Measurements from ENCODE around the gene LRRC8C. TPM values are rescaled to one million over a fixed set of nuclear protein-coding genes. Genes with fewer than 3 reads are reported as not detected.

LRRC8C gene
- total and polyA plus RNA-seq, 7 donors = 0.69 to 7.8 (median 3.8) TPM

DNA sequence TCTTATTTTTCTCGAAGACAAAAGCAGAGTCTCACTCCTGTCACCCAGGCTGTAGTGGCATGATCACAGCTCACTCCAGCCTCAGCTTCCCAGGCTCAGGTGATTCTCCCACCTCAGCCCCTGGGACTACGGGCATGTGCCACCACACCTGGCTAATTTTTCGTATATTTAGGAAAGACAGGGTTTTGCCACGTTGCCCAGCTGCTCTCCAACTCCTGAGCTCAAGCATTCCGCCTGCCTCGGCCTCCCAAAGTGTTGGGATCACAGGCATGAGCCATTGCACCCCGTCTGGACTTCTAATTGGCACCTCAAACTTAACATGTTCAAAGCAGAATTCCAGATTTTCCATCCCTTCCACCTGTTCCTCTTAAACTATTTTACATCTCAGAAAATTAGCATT is 19.0 kb upstream of the LRRC8C start:
- H3K27me3 ChIP-seq = no peaks in the 10 kb centered on the region
- H3K4me3 ChIP-seq = no peak overlapping the region
- no peaks in the 10 kb centered on the region for H3K4me1 ChIP-seq
- intact Hi-C loops (cut with DNase I) = no loop called here
- H3K36me3 ChIP-seq = no peaks in the 10 kb centered on the region
- H3K9me3 ChIP-seq = no peaks in the 10 kb centered on the region
- 84 to 92% methylated on average over 7 of the region's 7 CpGs for WGBS, 2 donors
- H3K27ac ChIP-seq = no peak overlapping the region
- DNase-seq = no peak
- no peak for TF ChIP-seq POLR2A (IDR thresholded peaks at IDR 0.05)
- no peak for TF ChIP-seq POLR2AphosphoS5 (IDR thresholded peaks at IDR 0.05)
- no peak for TF ChIP-seq EP300 (IDR thresholded peaks at IDR 0.05)
- no peak for TF ChIP-seq CTCF (IDR thresholded peaks at IDR 0.05)

DNA sequence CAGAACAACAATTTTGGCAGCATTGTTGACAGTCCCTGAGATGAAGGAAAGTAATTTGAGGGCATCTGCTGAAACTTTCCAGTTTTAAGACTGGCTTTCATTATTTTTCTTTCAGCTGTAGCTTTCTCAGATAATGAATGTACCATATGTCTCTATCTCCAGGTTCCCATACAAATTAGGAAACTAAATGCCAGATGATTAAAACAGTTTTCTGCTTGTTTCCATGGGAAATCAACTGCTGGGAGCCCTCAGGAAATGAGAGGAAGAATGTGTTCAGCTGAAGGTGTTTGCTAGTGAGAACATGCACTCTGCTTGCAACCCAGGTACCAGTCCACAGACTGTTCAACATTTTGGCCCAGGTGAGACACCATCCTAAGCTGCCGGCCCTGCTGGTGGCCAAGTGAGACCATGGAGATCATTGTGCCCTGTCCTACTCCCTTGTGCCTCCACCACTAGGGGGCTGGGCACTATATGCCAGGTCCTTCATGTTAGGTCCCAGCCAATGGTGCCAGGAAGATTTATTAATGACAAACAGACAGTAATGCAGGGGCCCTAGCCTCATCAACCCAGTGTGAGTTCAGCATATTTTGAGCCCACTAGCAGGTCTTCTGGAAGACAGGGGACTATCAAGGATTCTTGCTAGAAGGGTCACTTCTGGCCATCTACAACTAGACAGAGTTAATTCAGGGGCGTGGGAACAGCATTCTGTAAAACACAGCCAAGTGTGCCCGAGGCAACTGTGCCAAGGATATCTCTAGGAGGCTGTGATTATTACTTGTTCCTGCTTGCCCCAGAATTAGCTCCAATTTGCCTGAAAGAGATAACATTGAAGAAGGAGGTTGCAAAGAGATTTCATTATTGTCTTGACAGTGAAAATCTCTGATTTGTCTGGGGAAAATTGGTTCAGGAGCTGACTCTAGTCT is 17.0 kb upstream of the LRRC8C start:
- WGBS, 2 donors = 88 to 94% methylated on average over 3 of the region's 3 CpGs
- Histone ChIP-seq H3K36me3 (no peaks in the 10 kb centered on the region), H3K9me3 (no peaks in the 10 kb centered on the region), H3K4me1 (no peaks in the 10 kb centered on the region), H3K27me3 (no peaks in the 10 kb centered on the region), H3K4me3 (no peak overlapping the region), H3K27ac (no peak overlapping the region)
- TF ChIP-seq EP300 (IDR thresholded peaks at IDR 0.05) (no peak), CTCF (IDR thresholded peaks at IDR 0.05) (no peak), POLR2A (IDR thresholded peaks at IDR 0.05) (no peak), POLR2AphosphoS5 (IDR thresholded peaks at IDR 0.05) (no peak)
- intact Hi-C loops (cut with DNase I) = no loop called here
- no peak for DNase-seq

GRCh38 chr1:89616844-89617627 is 15.9 kb upstream of the LRRC8C start:
- intact Hi-C loops (cut with DNase I) = no loop called here
- TF ChIP-seq EP300 (IDR thresholded peaks at IDR 0.05) (no peak), POLR2AphosphoS5 (IDR thresholded peaks at IDR 0.05) (no peak), CTCF (IDR thresholded peaks at IDR 0.05) (no peak), POLR2A (IDR thresholded peaks at IDR 0.05) (no peak)
- Histone ChIP-seq H3K4me1 (no peaks in the 10 kb centered on the region), H3K4me3 (no peak overlapping the region), H3K9me3 (no peaks in the 10 kb centered on the region), H3K27ac (no peak overlapping the region), H3K27me3 (no peaks in the 10 kb centered on the region), H3K36me3 (no peaks in the 10 kb centered on the region)
- DNase-seq = no peak
- 92 to 96% methylated on average over 2 of the region's 2 CpGs for WGBS, 2 donors

DNA sequence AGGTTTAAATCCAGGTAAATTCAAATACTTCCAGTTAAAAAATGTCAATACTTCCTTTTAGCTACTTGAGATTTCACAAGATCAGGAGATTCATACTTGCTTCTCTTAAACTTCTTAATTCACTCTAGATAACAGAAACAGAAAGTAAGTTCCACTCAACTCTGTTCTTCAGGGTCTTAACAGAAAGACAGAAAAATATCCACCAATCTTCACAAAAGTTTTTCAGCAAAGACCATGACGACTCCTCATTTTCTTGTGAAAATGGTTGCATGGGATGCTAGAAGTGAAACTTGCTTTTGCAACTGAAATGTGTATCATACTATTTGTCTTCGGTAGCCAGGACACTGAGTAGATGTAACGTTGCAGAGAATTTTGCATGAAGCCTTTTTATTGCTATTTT is 12.3 kb upstream of the LRRC8C start:
- intact Hi-C loops (cut with DNase I) = no loop called here
- Histone ChIP-seq H3K9me3 (no peaks in the 10 kb centered on the region), H3K4me3 (no peak overlapping the region), H3K27ac (no peak overlapping the region), H3K4me1 (no peaks in the 10 kb centered on the region), H3K27me3 (no peaks in the 10 kb centered on the region), H3K36me3 (no peaks in the 10 kb centered on the region)
- no peak for DNase-seq
- no peak for TF ChIP-seq EP300 (IDR thresholded peaks at IDR 0.05)
- TF ChIP-seq POLR2A (IDR thresholded peaks at IDR 0.05) = no peak
- TF ChIP-seq CTCF (IDR thresholded peaks at IDR 0.05) = no peak
- TF ChIP-seq POLR2AphosphoS5 (IDR thresholded peaks at IDR 0.05) = no peak
- 88 to 94% methylated on average over 3 of the region's 3 CpGs for WGBS, 2 donors

Measured in sigmoid colon (tissue), 7 donors.